Measurements from ENCODE around the gene HM13.
"Not testable (repeated sequence)": the region's sequence is repeated elsewhere in the genome, so short reads cannot be mapped to it uniquely, and the experiment has no call there.

The HM13 gene

GRCh38 chr20:31502884-31503673 is 11.2 kb upstream of the HM13 start:
- not testable (repeated sequence) for DNase-seq (ENCODE audit: low read depth, low spot score)

- DNase-seq (ENCODE audit: low read depth, low spot score) = no peak
These were observed 8.3 kb upstream of the HM13 start for GRCh38 chr20:31505903-31506302.

- DNase-seq (ENCODE audit: low read depth, low spot score) = no peak
These were observed 5.6 kb upstream of the HM13 start for GRCh38 chr20:31508517-31509244.

GRCh38 chr20:31515072-31515774 is 981 bp downstream of the HM13 start:
- DNase-seq (ENCODE audit: low read depth, low spot score) = no peak

GRCh38 chr20:31515775-31516107 is 1.5 kb downstream of the HM13 start:
- no peak for DNase-seq (ENCODE audit: low read depth, low spot score)

- DNase-seq (ENCODE audit: low read depth, low spot score) = no peak
These were observed 1.9 kb downstream of the HM13 start for GRCh38 chr20:31516166-31516565.

GRCh38 chr20:31516651-31517050 is 2.4 kb downstream of the HM13 start:
- no peak for DNase-seq (ENCODE audit: low read depth, low spot score)

- DNase-seq (ENCODE audit: low read depth, low spot score) = peak; percentile 48
These were observed 3.1 kb downstream of the HM13 start for GRCh38 chr20:31517373-31517772.

- not testable (repeated sequence) for DNase-seq (ENCODE audit: low read depth, low spot score)
These were observed 7.0 kb downstream of the HM13 start for GRCh38 chr20:31521267-31521666.

- DNase-seq (ENCODE audit: low read depth, low spot score) = no peak
These were observed 8.5 kb downstream of the HM13 start for GRCh38 chr20:31522731-31523130.

- DNase-seq (ENCODE audit: low read depth, low spot score) = no peak
These were observed 9.4 kb downstream of the HM13 start for GRCh38 chr20:31523361-31524283.

GRCh38 chr20:31527266-31527665 is 13.0 kb downstream of the HM13 start:
- no peak for DNase-seq (ENCODE audit: low read depth, low spot score)

GRCh38 chr20:31535298-31535697 is 21.1 kb downstream of the HM13 start:
- no peak for DNase-seq (ENCODE audit: low read depth, low spot score)

- DNase-seq (ENCODE audit: low read depth, low spot score) = no peak
These were observed 22.3 kb downstream of the HM13 start for GRCh38 chr20:31536575-31536974.

GRCh38 chr20:31537116-31537871 is 23.1 kb downstream of the HM13 start:
- DNase-seq (ENCODE audit: low read depth, low spot score) = no peak

- DNase-seq (ENCODE audit: low read depth, low spot score) = no peak
These were observed 23.6 kb downstream of the HM13 start for GRCh38 chr20:31537890-31538289.

- no peak for DNase-seq (ENCODE audit: low read depth, low spot score)
These were observed 24.1 kb downstream of the HM13 start for GRCh38 chr20:31538326-31538725.

- DNase-seq (ENCODE audit: low read depth, low spot score) = not testable (repeated sequence)
These were observed 25.4 kb downstream of the HM13 start for GRCh38 chr20:31539636-31540035.

- DNase-seq (ENCODE audit: low read depth, low spot score) = no peak
These were observed 26.2 kb downstream of the HM13 start for GRCh38 chr20:31540406-31540805.

- DNase-seq (ENCODE audit: low read depth, low spot score) = no peak
These were observed 28.1 kb downstream of the HM13 start for GRCh38 chr20:31542201-31542842.

Measured in iPS DF 19.7 (cell line).